MM.1S (cell line): ENCODE data around the gene PBX3.

Source experiments
- DNase-seq: peaks from one replicate; pipeline ENCODE4 v3.0.0-alpha.2; 2015
- H2AFZ ChIP-seq: fragments of 300-600 bp; sonication (generic); 2 replicates; pipeline ENCODE4 v1.6.0; 2016; ENCODE audit warnings: antibody characterized with exemption, low read length
- H3F3A ChIP-seq: fragments of 300-600 bp; sonication (generic); 2 replicates; pipeline ENCODE4 v1.6.1; 2016; ENCODE audit warnings: mild to moderate bottlenecking, antibody characterized with exemption, low read length, moderate library complexity, mixed read lengths; ENCODE audit not compliant: insufficient read depth
- H3K27ac ChIP-seq: fragments of 300-600 bp; sonication (generic); 2 replicates; pipeline ENCODE4 v1.5.1; 2016; ENCODE audit warnings: mild to moderate bottlenecking, low read length
- H3K27me3 ChIP-seq: fragments of 300-600 bp; sonication (generic); replicated peaks from 2 replicates; pipeline ENCODE4 v1.6.0; 2016; ENCODE audit warnings: low read length; ENCODE audit not compliant: insufficient read depth
- H3K36me3 ChIP-seq: fragments of 300-600 bp; sonication (generic); replicated peaks from 2 replicates; pipeline ENCODE4 v1.6.1; 2016; ENCODE audit warnings: mild to moderate bottlenecking, low read length, mixed read lengths; ENCODE audit not compliant: insufficient read depth
- H3K4me1 ChIP-seq: fragments of 300-600 bp; sonication (generic); 2 replicates; pipeline ENCODE4 v1.6.1; 2016; ENCODE audit warnings: low read length, mixed read lengths
- H3K4me2 ChIP-seq: fragments of 300-600 bp; sonication (generic); 2 replicates; pipeline ENCODE4 v1.6.0; 2016; ENCODE audit warnings: low read depth, low read length
- H3K4me3 ChIP-seq: fragments of 300-600 bp; sonication (generic); 2 replicates; pipeline ENCODE4 v1.5.1; 2016; ENCODE audit warnings: low read length, mixed read lengths
- H3K79me2 ChIP-seq: fragments of 300-600 bp; sonication (generic); 2 replicates; pipeline ENCODE4 v1.6.1; 2016; ENCODE audit warnings: mixed run types, low read length, mixed read lengths
- H3K9ac ChIP-seq: fragments of 300-600 bp; sonication (generic); 2 replicates; pipeline ENCODE4 v1.6.1; 2016; ENCODE audit warnings: low read length, mixed read lengths
- H3K9me2 ChIP-seq: fragments of 300-600 bp; sonication (generic); replicated peaks from 2 replicates; pipeline ENCODE4 v1.6.1; 2016; ENCODE audit warnings: mild to moderate bottlenecking, low read length, mixed read lengths; ENCODE audit not compliant: insufficient read depth
- H3K9me3 ChIP-seq: fragments of 300-600 bp; sonication (generic); replicated peaks from 2 replicates; pipeline ENCODE4 v1.6.1; 2016; ENCODE audit warnings: mild to moderate bottlenecking, low read length, mixed read lengths; ENCODE audit not compliant: insufficient read depth
- H4K20me1 ChIP-seq: fragments of 300-600 bp; sonication (generic); 2 replicates; pipeline ENCODE4 v1.6.1; 2016; ENCODE audit warnings: mild to moderate bottlenecking, low read length, moderate library complexity, mixed read lengths; ENCODE audit not compliant: insufficient read depth
- EZH2 ChIP-seq: fragments of 300-600 bp; sonication (generic); optimal IDR thresholded peaks from 2 replicates; pipeline ENCODE3; 2017; ENCODE audit warnings: low read depth, mild to moderate bottlenecking, antibody characterized with exemption, low read length, mixed read lengths
- EZH2phosphoT487 ChIP-seq: fragments of 300-600 bp; sonication (generic); IDR thresholded peaks from 2 replicates; pipeline ENCODE4 v1.6.1; 2018; ENCODE audit warnings: antibody characterized with exemption, low read length
- TF ChIP-seq, protein P1 (sequence below): fragments of 300-600 bp; sonication (generic); IDR thresholded peaks from 2 replicates; pipeline ENCODE4 v1.5.1; 2016; ENCODE audit warnings: antibody characterized with exemption, low read length, mixed read lengths

The PBX3 gene

DNA sequence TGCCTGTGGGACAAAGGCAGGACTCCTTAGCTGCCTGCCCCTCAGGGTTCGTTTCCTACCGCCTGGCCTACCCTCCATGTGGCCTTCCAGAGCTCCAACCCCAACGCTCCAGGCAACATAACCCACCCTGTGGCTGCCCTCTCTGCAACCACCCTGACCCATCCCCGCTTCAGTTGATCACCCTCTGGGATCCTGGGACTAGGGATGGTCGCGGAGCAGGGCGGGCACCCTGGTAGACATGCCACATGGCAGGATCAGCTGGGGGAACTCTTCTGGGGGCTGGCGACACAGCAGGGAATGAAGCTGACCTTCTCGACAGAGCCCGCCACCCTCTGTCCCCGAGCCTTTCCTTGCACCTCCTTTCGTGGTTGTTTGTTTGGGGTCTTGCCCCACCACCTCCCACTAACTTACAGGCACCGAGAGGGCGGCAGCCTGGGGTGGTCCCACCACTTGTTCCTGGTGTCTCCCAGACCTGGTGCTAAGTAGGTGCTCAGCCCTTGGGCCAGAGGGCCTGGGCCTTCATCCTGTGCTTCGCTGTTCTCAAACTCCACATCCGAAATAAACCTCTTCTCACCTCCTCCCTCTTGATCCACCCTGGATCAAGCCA, 243.1 kb downstream of the PBX3 start:
- Histone ChIP-seq H3K27ac (no peak overlapping the region), H3K36me3 (no peaks in the 10 kb centered on the region), H3F3A (no peaks in the 10 kb centered on the region), H3K9me2 (no peaks in the 10 kb centered on the region), H3K9ac (no peak overlapping the region), H3K4me2 (no peak overlapping the region), H3K9me3 (no peaks in the 10 kb centered on the region), H3K4me3 (no peak overlapping the region), H4K20me1 (no peaks in the 10 kb centered on the region), H3K79me2 (no peaks in the 10 kb centered on the region), H3K27me3 (peaks cover under 1% of the 10 kb centered on the region; the same call in 1 of the 2 replicates), H3K4me1 (no peaks in the 10 kb centered on the region), H2AFZ (no peak overlapping the region)
- TF ChIP-seq, protein P1, sequence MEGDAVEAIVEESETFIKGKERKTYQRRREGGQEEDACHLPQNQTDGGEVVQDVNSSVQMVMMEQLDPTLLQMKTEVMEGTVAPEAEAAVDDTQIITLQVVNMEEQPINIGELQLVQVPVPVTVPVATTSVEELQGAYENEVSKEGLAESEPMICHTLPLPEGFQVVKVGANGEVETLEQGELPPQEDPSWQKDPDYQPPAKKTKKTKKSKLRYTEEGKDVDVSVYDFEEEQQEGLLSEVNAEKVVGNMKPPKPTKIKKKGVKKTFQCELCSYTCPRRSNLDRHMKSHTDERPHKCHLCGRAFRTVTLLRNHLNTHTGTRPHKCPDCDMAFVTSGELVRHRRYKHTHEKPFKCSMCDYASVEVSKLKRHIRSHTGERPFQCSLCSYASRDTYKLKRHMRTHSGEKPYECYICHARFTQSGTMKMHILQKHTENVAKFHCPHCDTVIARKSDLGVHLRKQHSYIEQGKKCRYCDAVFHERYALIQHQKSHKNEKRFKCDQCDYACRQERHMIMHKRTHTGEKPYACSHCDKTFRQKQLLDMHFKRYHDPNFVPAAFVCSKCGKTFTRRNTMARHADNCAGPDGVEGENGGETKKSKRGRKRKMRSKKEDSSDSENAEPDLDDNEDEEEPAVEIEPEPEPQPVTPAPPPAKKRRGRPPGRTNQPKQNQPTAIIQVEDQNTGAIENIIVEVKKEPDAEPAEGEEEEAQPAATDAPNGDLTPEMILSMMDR: no peak
- TF ChIP-seq EZH2: no peak
- TF ChIP-seq EZH2phosphoT487: no peak
- no peak for DNase-seq

DNA sequence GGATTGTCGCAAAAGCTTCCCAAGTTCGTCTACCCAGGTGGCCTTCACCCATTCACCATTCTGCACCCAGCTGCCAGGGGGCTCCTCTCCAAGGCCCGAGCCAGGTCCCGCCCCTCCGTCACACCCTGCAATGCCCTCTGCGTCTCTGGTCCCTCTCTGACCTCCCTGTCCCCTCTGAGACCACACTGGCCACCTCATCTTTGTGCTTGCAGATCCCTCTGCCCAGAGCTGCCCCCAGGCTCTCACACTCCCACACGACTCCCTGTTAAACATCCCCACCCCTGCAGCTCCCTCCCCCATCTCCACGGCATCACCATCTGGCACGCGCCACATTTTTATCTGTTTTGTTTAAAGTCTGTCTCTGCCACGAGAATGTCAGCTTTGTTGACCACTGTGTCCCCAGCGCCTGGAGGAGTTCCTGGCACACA, 243.6 kb downstream of the PBX3 start:
- DNase-seq: no peak
- H3K4me2 ChIP-seq: no peak overlapping the region
- H2AFZ ChIP-seq: no peak overlapping the region
- H3K4me1 ChIP-seq: no peaks in the 10 kb centered on the region
- no peak overlapping the region for H3K9ac ChIP-seq
- H3K9me2 ChIP-seq: no peaks in the 10 kb centered on the region
- no peaks in the 10 kb centered on the region for H4K20me1 ChIP-seq
- H3F3A ChIP-seq: no peaks in the 10 kb centered on the region
- H3K27me3 ChIP-seq: peaks cover 6% of the 10 kb centered on the region; the same call in 1 of the 2 replicates
- no peak for TF ChIP-seq EZH2phosphoT487
- TF ChIP-seq, protein P1: no peak
- no peak for TF ChIP-seq EZH2
- H3K36me3 ChIP-seq: no peaks in the 10 kb centered on the region
- H3K27ac ChIP-seq: no peak overlapping the region
- H3K4me3 ChIP-seq: no peak overlapping the region
- no peaks in the 10 kb centered on the region for H3K9me3 ChIP-seq
- no peaks in the 10 kb centered on the region for H3K79me2 ChIP-seq

DNA sequence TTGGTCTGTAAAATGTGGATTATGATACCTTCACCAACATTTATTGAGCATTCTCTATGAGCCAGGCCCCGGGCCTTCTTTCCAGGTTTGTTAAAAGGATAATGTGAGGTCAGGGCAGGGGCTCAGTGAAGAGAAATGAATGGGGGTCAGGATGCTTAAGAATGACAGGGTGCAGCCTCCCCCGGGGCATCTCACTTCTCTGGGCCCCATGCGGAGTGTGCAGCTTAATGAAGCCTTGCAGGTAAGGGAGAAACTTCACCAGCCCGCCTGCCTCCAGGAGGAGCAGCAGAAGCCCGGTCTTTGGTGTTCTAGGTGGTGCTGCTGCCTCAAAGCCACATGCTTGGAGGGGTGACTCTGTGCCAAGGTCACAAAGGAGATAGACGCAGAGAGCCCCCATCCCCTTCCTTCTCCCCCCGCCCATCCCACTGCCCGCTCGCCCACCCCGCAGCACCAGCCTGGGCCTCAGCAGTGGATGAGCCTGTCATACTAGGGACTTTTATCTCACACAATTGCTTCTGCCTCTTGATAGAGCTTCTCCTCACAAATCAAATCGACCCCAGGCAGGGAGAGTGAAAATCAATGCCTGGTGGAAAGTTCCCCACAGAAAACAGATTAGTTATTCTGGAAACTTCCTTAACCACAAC, 244.8 kb downstream of the PBX3 start:
- H3K27ac ChIP-seq: no peak overlapping the region
- TF ChIP-seq EZH2phosphoT487 (no peak), EZH2 (no peak)
- TF ChIP-seq, protein P1: no peak
- no peak for DNase-seq
- H3K36me3 ChIP-seq: no peaks in the 10 kb centered on the region
- H4K20me1 ChIP-seq: no peaks in the 10 kb centered on the region
- H2AFZ ChIP-seq: no peak overlapping the region
- H3K9ac ChIP-seq: no peak overlapping the region
- no peaks in the 10 kb centered on the region for H3F3A ChIP-seq
- H3K4me1 ChIP-seq: no peaks in the 10 kb centered on the region
- no peaks in the 10 kb centered on the region for H3K9me2 ChIP-seq
- no peak overlapping the region for H3K4me2 ChIP-seq
- H3K9me3 ChIP-seq: no peaks in the 10 kb centered on the region
- peaks cover 10% of the 10 kb centered on the region; the same call in 1 of the 2 replicates for H3K27me3 ChIP-seq
- H3K4me3 ChIP-seq: no peak overlapping the region
- H3K79me2 ChIP-seq: no peaks in the 10 kb centered on the region
